ENCODE data around the gene PGD.

DNA sequence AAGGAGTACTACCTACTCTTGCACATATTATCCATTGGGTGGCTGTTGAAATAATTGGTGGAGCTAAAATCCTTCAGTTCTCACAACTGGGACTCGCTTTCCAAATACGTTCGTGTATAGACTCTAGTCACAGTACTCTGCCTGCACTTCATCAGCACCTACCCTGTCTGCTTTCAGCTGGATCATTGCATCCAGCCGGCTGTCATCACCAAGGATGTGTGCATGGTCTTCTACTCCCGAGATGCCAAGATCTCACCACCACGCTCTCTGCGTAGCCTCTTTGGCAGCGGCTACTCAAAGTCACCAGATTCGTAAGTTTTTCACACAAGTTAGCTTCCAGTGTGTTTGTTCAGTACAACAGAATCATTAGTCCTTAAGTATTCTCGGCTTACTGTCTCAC is 37.3 kb upstream of the PGD start:
- TF ChIP-seq EZH2 (IDR thresholded peaks at IDR 0.05; ENCODE audit: low read length, unreplicated experiment) = no peak
- TF ChIP-seq, protein P1, sequence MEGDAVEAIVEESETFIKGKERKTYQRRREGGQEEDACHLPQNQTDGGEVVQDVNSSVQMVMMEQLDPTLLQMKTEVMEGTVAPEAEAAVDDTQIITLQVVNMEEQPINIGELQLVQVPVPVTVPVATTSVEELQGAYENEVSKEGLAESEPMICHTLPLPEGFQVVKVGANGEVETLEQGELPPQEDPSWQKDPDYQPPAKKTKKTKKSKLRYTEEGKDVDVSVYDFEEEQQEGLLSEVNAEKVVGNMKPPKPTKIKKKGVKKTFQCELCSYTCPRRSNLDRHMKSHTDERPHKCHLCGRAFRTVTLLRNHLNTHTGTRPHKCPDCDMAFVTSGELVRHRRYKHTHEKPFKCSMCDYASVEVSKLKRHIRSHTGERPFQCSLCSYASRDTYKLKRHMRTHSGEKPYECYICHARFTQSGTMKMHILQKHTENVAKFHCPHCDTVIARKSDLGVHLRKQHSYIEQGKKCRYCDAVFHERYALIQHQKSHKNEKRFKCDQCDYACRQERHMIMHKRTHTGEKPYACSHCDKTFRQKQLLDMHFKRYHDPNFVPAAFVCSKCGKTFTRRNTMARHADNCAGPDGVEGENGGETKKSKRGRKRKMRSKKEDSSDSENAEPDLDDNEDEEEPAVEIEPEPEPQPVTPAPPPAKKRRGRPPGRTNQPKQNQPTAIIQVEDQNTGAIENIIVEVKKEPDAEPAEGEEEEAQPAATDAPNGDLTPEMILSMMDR (conservative IDR thresholded peaks at IDR 0.05; ENCODE audit: low read depth, low read length) = no peak
